MM.1S (cell line): ENCODE results near the gene PELI3.

Source experiments
- DNase-seq: peaks from one replicate; pipeline ENCODE4 v3.0.0-alpha.2; 2015
- H2AFZ ChIP-seq: fragments of 300-600 bp; sonication (generic); 2 replicates; pipeline ENCODE4 v1.6.0; 2016; ENCODE audit warnings: antibody characterized with exemption, low read length
- H3F3A ChIP-seq: fragments of 300-600 bp; sonication (generic); 2 replicates; pipeline ENCODE4 v1.6.1; 2016; ENCODE audit warnings: mild to moderate bottlenecking, antibody characterized with exemption, low read length, moderate library complexity, mixed read lengths; ENCODE audit not compliant: insufficient read depth
- H3K27ac ChIP-seq: fragments of 300-600 bp; sonication (generic); 2 replicates; pipeline ENCODE4 v1.5.1; 2016; ENCODE audit warnings: mild to moderate bottlenecking, low read length
- H3K27me3 ChIP-seq: fragments of 300-600 bp; sonication (generic); replicated peaks from 2 replicates; pipeline ENCODE4 v1.6.0; 2016; ENCODE audit warnings: low read length; ENCODE audit not compliant: insufficient read depth
- H3K36me3 ChIP-seq: fragments of 300-600 bp; sonication (generic); replicated peaks from 2 replicates; pipeline ENCODE4 v1.6.1; 2016; ENCODE audit warnings: mild to moderate bottlenecking, low read length, mixed read lengths; ENCODE audit not compliant: insufficient read depth
- H3K4me1 ChIP-seq: fragments of 300-600 bp; sonication (generic); 2 replicates; pipeline ENCODE4 v1.6.1; 2016; ENCODE audit warnings: low read length, mixed read lengths
- H3K4me2 ChIP-seq: fragments of 300-600 bp; sonication (generic); 2 replicates; pipeline ENCODE4 v1.6.0; 2016; ENCODE audit warnings: low read depth, low read length
- H3K4me3 ChIP-seq: fragments of 300-600 bp; sonication (generic); 2 replicates; pipeline ENCODE4 v1.5.1; 2016; ENCODE audit warnings: low read length, mixed read lengths
- H3K79me2 ChIP-seq: fragments of 300-600 bp; sonication (generic); 2 replicates; pipeline ENCODE4 v1.6.1; 2016; ENCODE audit warnings: mixed run types, low read length, mixed read lengths
- H3K9ac ChIP-seq: fragments of 300-600 bp; sonication (generic); 2 replicates; pipeline ENCODE4 v1.6.1; 2016; ENCODE audit warnings: low read length, mixed read lengths
- H3K9me2 ChIP-seq: fragments of 300-600 bp; sonication (generic); replicated peaks from 2 replicates; pipeline ENCODE4 v1.6.1; 2016; ENCODE audit warnings: mild to moderate bottlenecking, low read length, mixed read lengths; ENCODE audit not compliant: insufficient read depth
- H3K9me3 ChIP-seq: fragments of 300-600 bp; sonication (generic); replicated peaks from 2 replicates; pipeline ENCODE4 v1.6.1; 2016; ENCODE audit warnings: mild to moderate bottlenecking, low read length, mixed read lengths; ENCODE audit not compliant: insufficient read depth
- H4K20me1 ChIP-seq: fragments of 300-600 bp; sonication (generic); 2 replicates; pipeline ENCODE4 v1.6.1; 2016; ENCODE audit warnings: mild to moderate bottlenecking, low read length, moderate library complexity, mixed read lengths; ENCODE audit not compliant: insufficient read depth
- CTCF ChIP-seq: fragments of 300-600 bp; sonication (generic); IDR thresholded peaks from 2 replicates; pipeline ENCODE4 v1.5.1; 2016; ENCODE audit warnings: antibody characterized with exemption, low read length, mixed read lengths
- EZH2 ChIP-seq: fragments of 300-600 bp; sonication (generic); optimal IDR thresholded peaks from 2 replicates; pipeline ENCODE3; 2017; ENCODE audit warnings: low read depth, mild to moderate bottlenecking, antibody characterized with exemption, low read length, mixed read lengths
- EZH2phosphoT487 ChIP-seq: fragments of 300-600 bp; sonication (generic); IDR thresholded peaks from 2 replicates; pipeline ENCODE4 v1.6.1; 2018; ENCODE audit warnings: antibody characterized with exemption, low read length

PELI3 gene

GRCh38 chr11:66468691-66469090, 2.0 kb downstream of the PELI3 start:
- DNase-seq: no peak
- TF ChIP-seq EZH2: no peak
- TF ChIP-seq CTCF: no peak
- TF ChIP-seq EZH2phosphoT487: no peak
- Histone ChIP-seq H3K4me3 (no peak overlapping the region), H2AFZ (no peak overlapping the region), H3K79me2 (peaks cover 5% of the 10 kb centered on the region; the same call in 1 of the 2 replicates), H3K9ac (no peak overlapping the region), H3K4me1 (peaks cover 6% of the 10 kb centered on the region; the same call in 1 of the 2 replicates), H4K20me1 (no peaks in the 10 kb centered on the region), H3K27me3 (no peaks in the 10 kb centered on the region), H3K9me3 (no peaks in the 10 kb centered on the region), H3K4me2 (no peak overlapping the region), H3K9me2 (no peaks in the 10 kb centered on the region), H3K27ac (no peak overlapping the region), H3K36me3 (no peaks in the 10 kb centered on the region), H3F3A (no peaks in the 10 kb centered on the region)

GRCh38 chr11:66469441-66469840, 2.7 kb downstream of the PELI3 start:
- Histone ChIP-seq H2AFZ (no peak overlapping the region), H3K9ac (no peak overlapping the region), H3K27ac (no peak overlapping the region), H3K9me3 (no peaks in the 10 kb centered on the region), H3K36me3 (no peaks in the 10 kb centered on the region), H3K4me1 (peaks cover 6% of the 10 kb centered on the region; the same call in 1 of the 2 replicates), H3K9me2 (no peaks in the 10 kb centered on the region), H4K20me1 (no peaks in the 10 kb centered on the region), H3K79me2 (peaks cover 5% of the 10 kb centered on the region; the same call in 1 of the 2 replicates), H3K4me2 (no peak overlapping the region), H3K27me3 (no peaks in the 10 kb centered on the region), H3K4me3 (no peak overlapping the region), H3F3A (no peaks in the 10 kb centered on the region)
- no peak for DNase-seq
- TF ChIP-seq CTCF (no peak), EZH2 (no peak), EZH2phosphoT487 (no peak)

- H3K27me3 ChIP-seq: no peaks in the 10 kb centered on the region
- no peak overlapping the region for H3K27ac ChIP-seq
- H3F3A ChIP-seq: no peaks in the 10 kb centered on the region
- peaks cover 5% of the 10 kb centered on the region; the same call in 1 of the 2 replicates for H3K79me2 ChIP-seq
- TF ChIP-seq CTCF (no peak), EZH2 (no peak), EZH2phosphoT487 (no peak)
- H3K4me1 ChIP-seq: peaks cover 6% of the 10 kb centered on the region; the same call in 1 of the 2 replicates
- H3K9ac ChIP-seq: no peak overlapping the region
- no peak overlapping the region for H3K4me2 ChIP-seq
- no peak overlapping the region for H3K4me3 ChIP-seq
- no peaks in the 10 kb centered on the region for H3K9me2 ChIP-seq
- H3K9me3 ChIP-seq: no peaks in the 10 kb centered on the region
- H3K36me3 ChIP-seq: no peaks in the 10 kb centered on the region
- H2AFZ ChIP-seq: no peak overlapping the region
- DNase-seq: no peak
- no peaks in the 10 kb centered on the region for H4K20me1 ChIP-seq
Measured at GRCh38 chr11:66470015-66470414, 3.3 kb downstream of the PELI3 start.
